ENCODE results near the gene CNGB1.
"Not testable (repeated sequence)": the region's sequence is repeated elsewhere in the genome, so short reads cannot be mapped to it uniquely, and the experiment has no call there.

The CNGB1 gene

DNA sequence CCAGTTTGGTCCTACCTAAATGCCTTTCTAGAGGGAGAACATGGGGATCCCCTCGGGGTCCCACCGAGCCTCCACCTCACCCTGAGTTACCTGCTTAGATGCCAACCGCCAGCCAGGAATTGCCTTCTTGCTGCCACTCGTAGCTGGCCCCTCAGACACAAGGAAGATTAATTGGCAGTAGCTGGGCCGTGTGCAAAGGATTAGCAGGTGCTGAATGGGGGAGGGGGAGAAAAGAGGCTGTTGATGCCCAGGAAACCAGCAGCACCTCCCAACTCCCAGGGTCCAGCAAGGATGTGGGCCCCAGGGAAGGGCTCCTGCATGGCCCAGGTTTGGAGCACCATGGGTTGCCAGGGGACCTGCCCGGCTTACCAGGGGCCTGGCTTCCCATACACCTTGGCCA is at the start of gene CNGB1:
Gene CNGB1 (minus strand): TSS at position 159 of the 400 bp plus-strand sequence. CDS start 3,842 bp downstream, outside the sequence.
- no peak for FAIRE-seq

DNA sequence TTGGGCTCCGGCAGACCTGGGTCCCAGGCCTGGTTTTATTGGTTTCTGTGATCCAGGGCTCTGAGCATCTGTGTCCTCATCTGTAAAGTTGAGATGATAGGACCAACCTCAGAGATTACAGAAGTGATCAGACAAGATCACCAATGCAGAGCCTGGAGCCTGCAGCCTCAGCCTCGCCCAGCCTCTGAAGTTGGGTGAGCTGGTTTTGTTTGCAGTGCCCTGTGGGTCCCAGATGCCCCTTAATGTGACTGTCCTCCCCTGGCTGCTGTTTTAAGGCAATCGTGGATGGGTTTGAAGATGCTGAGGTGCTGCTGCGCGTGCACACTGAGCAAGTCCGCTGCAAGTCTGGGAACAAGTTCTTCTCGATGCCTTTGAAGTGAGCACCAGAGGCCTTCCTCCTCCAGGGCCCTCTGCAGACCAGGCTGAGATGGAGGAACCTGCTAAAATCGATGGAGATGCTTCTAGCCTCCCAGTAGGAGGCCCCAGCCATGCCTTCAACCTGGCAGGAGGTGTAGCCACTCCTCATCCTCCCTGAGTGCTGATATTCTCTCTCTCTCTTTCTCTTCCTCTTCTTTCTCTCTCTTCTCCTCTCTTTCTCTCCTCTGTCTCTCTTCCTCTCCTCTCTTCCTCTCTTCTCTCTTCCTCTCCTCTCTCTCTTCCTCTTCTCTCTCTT is 49.1 kb upstream of the CNGB1 start:
- no peak for FAIRE-seq

DNA sequence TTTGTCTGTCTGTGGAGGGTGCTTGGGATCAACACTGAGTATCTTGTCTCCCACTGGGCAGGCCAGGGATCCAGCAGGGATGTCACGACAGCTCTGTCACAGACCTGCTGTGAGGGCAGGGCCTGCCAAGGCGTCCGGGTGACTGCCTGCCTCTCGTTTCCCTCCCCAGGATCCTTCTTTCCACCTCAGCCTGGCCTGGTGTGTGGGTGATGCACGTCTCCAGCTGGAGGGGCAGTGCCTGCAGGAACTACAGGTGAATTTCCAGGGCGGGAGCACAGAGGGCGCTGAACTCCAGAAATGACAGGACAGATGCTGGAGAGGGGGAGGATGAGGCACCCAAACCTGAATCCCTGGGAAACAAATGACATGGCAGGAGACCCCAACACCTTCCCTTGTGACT is 47.9 kb upstream of the CNGB1 start:
- no peak for FAIRE-seq

GRCh38 chr16:58016840-58017446 is 46.0 kb upstream of the CNGB1 start:
- no peak for FAIRE-seq

DNA sequence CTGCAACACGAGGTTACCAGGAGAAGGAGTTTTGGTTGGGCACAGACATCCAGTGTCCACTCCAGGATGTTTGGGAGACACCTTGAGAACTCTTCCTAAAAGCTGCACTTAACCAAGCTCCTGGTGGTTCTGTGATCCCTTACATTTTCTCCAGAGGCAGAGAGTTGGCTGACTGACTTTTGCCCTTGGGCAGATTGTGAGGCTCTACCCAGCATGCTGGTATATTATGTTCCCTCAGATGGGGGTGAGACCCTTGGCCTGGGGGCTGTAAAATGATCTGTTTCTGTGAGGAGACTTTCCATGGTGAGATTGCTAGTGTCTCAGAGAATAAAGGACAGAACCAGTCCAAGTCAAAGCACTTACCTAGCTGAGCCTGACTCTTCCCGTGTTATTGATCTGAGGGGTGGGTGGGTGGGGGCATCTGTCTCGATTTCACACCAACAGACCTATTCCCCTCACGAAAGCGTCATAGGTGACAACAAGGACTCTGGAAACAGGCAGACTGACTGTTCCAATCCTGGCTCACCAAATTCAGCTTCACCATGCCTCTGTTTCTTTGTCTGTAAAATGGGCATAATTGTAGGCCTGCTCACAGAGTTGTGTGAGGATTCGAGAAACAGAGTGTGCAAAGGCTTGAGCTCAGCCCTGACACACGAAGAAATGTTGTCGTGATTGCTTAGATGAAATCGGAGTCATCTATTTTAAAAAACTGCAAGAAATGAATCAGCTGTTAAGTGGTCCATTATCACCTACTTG is 42.5 kb upstream of the CNGB1 start:
- no peak for FAIRE-seq

DNA sequence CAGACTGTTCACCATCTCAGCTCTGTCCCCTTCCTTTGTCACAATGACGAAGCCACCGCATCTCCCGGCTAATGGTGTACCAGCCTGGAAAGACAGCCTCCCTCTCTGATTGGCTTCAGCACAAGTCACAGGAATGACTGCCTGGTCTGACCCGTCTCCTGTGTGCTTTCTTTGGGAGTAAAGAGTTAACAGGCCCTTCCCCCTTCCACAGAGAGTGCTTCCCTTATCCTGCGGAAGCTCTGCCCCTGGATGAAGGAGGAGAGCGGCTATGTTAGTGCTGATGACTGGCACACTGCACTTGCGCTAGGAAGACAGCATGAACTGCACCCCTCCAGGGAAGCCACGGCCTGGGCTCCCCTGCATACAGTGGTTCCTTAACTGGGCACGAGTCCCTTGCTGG is 41.6 kb upstream of the CNGB1 start:
- FAIRE-seq: no peak

GRCh38 chr16:58011652-58012051 is 40.7 kb upstream of the CNGB1 start:
- FAIRE-seq: no peak

DNA sequence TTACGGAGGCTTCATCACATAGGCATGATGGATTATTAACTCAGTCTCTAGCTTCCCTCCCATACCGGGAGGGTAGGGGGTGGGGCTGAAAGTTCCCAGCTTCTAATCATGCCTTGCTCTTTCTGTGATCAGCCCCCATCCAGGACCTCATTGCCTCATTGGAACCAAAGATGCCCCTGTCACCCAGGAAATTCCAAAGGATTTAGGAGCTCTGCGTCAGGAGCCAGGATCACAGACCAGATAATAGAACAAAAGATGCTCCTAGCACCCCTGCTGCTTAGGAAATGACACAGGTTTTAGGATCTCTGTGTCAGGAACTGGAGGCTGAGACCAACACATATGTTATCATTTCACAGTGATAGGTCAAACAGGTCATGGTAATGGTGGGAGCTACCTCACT is 40.0 kb upstream of the CNGB1 start:
- FAIRE-seq: no peak

GRCh38 chr16:58009856-58010416 is 39.0 kb upstream of the CNGB1 start:
- FAIRE-seq: no peak

- not testable (repeated sequence) for FAIRE-seq
These were observed 33.8 kb upstream of the CNGB1 start for GRCh38 chr16:58004736-58005135.

DNA sequence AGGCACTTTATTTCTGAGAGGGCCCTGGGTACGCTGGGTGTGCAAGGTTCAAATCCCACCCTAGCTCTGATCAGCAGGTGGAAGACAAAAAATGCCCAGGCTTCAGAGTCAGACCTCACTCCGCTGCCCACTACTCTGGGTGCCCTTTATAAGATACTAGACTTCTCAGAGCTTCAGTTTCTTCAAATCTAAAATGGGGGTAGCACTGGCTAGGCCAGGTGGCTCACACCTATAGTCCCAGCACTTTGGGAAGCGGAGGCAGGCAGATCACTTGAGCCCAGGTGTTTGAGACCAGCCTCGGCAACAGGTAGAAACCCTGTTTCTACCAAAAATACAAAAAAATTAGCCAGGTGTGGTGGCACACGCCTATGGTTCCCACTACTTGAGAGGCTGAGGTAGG is 32.0 kb upstream of the CNGB1 start:
- no peak for FAIRE-seq

DNA sequence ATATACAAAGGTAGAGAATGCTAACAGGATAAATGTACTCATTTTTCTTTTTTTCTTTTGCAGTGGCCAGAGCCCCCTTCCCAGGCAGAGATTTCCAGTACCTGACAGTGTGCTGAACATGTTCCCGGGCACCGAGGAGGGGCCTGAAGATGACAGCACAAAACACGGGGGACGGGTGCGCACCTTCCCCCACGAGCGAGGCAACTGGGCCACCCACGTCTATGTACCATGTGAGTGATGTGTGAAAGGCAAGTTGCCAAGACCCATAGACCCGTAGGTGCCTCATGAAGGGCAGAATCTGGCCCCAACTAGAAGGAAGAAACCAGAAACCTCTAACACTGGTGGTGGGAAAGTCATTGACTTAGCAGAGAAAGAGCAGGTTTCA is 31.5 kb upstream of the CNGB1 start:
- no peak for FAIRE-seq

DNA sequence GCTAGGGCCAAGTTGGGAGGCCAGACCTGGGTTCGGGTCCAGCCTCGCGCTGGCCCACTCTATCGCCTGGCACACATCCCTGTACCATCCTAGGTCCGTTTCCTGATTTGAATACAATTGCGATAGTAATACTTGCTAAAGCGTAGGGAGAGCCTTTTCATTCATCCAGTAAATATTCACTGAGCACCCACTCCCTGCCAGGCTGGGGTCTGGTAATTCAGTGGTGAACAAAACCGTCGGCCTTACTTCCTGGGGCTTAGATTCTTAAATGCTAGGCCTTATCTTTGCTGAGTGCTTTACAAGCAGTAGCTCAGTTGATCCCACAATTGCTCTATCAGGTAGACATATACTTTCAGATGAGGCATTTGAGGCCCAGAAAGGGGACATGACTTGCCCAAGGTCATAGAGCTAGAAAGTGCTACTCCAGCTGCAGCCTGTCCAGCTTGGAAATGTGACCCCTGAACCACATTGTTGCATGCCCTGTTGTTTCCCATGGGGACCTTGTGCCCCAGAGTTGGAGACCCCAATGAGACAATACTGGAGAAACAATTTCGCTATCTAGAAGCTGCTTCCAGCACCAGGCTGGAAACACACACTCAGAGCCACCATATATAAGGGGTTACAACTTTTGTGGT is 31.0 kb upstream of the CNGB1 start:
- no peak for FAIRE-seq

DNA sequence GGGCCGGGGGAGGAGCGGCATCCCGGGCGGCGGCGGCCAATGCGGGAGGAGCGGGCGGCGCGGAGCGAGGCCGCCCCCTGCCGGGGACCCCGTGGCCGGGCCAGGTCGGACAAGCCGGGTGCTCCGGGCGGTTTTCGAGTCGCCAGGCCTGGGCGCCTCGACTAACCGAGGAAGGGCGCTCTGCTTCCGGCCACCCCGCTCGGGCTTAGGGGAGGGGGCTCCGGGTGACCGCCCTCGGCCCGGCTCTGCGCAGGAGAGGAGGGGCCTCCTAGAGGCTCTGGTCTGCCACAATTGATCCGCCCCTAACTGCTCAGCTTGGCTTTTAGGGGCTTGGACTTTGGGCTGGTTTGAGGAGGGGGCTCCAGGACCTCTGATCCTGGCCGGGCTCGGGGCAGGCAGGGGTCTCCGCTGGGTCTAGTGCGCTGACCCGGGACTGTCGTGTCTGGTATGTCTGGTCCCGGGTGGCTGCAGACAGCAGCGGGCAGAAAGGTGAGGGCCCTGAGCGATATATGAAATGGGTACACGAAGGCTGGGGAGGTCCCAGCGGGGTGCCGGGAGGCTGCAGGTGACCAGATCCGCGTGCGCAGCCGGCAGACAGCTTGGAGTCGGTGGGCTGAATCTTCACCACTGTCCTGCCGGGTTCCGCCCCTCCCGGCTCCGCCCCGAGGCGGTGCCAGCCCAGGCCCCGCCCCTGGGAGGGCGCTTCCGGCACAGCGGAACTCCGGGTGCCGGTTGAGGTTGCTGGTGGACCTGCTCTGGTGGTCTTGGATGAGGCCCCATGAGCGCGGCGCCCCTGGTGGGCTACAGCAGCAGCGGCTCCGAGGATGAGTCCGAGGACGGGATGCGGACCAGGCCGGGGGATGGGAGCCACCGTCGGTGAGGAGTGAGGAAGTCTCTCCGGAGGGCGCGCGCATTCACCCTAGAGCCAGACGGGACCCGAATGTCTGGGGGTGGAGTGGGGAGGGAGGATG is 30.1 kb upstream of the CNGB1 start, which contains the start of gene USB1:
Gene USB1 (plus strand): TSS at position 702 of the 971 bp plus-strand sequence. CDS start 77 bp downstream, at position 779.
- FAIRE-seq: no peak

DNA sequence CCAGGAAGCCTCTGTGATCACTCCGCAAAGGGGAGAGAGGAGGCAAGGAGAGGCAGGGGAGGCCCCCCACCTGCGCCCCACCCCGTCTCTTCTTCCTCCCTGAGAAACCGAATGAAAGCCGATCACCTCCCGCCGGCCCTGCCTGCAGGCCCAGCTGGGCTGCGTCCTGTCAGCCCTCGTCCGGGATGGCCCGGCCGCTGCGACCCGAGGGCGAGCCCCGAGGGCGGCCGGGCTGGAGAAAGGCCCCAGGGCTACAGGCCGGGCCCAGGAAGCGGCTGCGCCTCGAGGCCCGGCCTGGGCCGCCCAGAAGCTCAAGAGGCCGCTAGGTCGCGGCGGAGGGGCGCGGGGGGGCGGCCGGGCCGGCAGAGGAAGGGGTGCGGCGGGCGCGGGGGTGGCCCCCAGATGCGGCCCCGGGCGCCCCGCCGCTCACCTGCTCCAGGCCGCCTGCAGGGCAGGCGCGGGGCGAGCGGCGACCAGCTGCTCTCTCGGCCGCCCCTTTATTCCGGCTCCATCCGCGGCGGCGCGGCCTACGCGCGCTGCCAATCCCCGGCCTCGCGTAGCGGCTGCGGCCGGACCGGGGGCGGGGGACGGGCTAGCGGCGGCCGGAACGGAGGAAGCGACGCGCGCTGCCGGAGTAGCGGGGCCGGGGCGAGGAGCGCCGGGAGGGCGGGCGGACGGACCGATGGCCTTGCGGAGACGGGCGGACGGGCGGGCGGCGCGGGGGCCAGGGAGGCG is 29.2 kb upstream of the CNGB1 start, which contains the start of gene ZNF319:
Gene ZNF319 (minus strand): TSS at position 702 of the 735 bp plus-strand sequence. CDS start 2,407 bp downstream, outside the sequence.
- no peak for FAIRE-seq

- FAIRE-seq: no peak
These were observed 28.5 kb upstream of the CNGB1 start for GRCh38 chr16:57999366-57999970.

GRCh38 chr16:57998992-57999365 is 28.1 kb upstream of the CNGB1 start:
- no peak for FAIRE-seq

- FAIRE-seq: no peak
These were observed 27.6 kb upstream of the CNGB1 start for GRCh38 chr16:57998486-57998885.

GRCh38 chr16:57997528-57998265 is 26.8 kb upstream of the CNGB1 start:
- no peak for FAIRE-seq

- FAIRE-seq: no peak
These were observed 26.2 kb upstream of the CNGB1 start for GRCh38 chr16:57997176-57997527.

All from endometrium (tissue), 2 donors.